ENCODE results near the gene P3R3URF.
"Not testable (repeated sequence)": the region's sequence is repeated elsewhere in the genome, so short reads cannot be mapped to it uniquely, and the experiment has no call there.

The P3R3URF gene

GRCh38 chr1:46176211-46176865 is at the start of gene P3R3URF:
TSS of gene P3R3URF (minus strand) at chr1:46176488. CDS start at chr1:46176471, 17 bp downstream.
- no peak for DNase-seq

- DNase-seq = no peak
Measured at GRCh38 chr1:46224966-46225365, 48.7 kb upstream of the P3R3URF start.

GRCh38 chr1:46223472-46223943 is 47.2 kb upstream of the P3R3URF start:
- DNase-seq = peak; percentile 49 to 65

- DNase-seq = not testable (repeated sequence)
Measured at GRCh38 chr1:46223055-46223454, 46.8 kb upstream of the P3R3URF start.

- no peak for DNase-seq
Measured at GRCh38 chr1:46221749-46222148, 45.5 kb upstream of the P3R3URF start.

- no peak for DNase-seq
Measured at GRCh38 chr1:46220808-46221207, 44.5 kb upstream of the P3R3URF start.

- no peak for DNase-seq
Measured at GRCh38 chr1:46219551-46220520, 43.5 kb upstream of the P3R3URF start.

- no peak for DNase-seq
Measured at GRCh38 chr1:46218443-46218842, 42.2 kb upstream of the P3R3URF start.

- no peak for DNase-seq
Measured at GRCh38 chr1:46215504-46215903, 39.2 kb upstream of the P3R3URF start.

GRCh38 chr1:46211051-46211450 is 34.8 kb upstream of the P3R3URF start:
- no peak for DNase-seq

- DNase-seq = no peak
Measured at GRCh38 chr1:46210561-46210960, 34.3 kb upstream of the P3R3URF start.

- no peak for DNase-seq
Measured at GRCh38 chr1:46206399-46206798, 30.1 kb upstream of the P3R3URF start.

GRCh38 chr1:46205791-46206190 is 29.5 kb upstream of the P3R3URF start:
- no peak for DNase-seq

GRCh38 chr1:46205141-46205540 is 28.9 kb upstream of the P3R3URF start:
- DNase-seq = no peak

- DNase-seq = no peak
Measured at GRCh38 chr1:46204406-46204742, 28.1 kb upstream of the P3R3URF start.

- DNase-seq = no peak
Measured at GRCh38 chr1:46203738-46204405, 27.6 kb upstream of the P3R3URF start.

GRCh38 chr1:46199233-46199749 is 23.0 kb upstream of the P3R3URF start:
- no peak for DNase-seq

- peak; percentile 49 to 52 for DNase-seq
Measured at GRCh38 chr1:46197964-46198811, 21.9 kb upstream of the P3R3URF start, which contains the start of gene POMGNT1. TSS of gene POMGNT1 (minus strand) at chr1:46198434. CDS start at chr1:46197821, 613 bp downstream.

- DNase-seq = no peak
Measured at GRCh38 chr1:46197560-46197963, 21.3 kb upstream of the P3R3URF start.

GRCh38 chr1:46196609-46197008 is 20.3 kb upstream of the P3R3URF start:
- DNase-seq = no peak

- DNase-seq = no peak
Measured at GRCh38 chr1:46194641-46195193, 18.4 kb upstream of the P3R3URF start.

Data from NCI-H1930 (cell line).